Measurements from ENCODE around the gene PSMD4.

DNA sequence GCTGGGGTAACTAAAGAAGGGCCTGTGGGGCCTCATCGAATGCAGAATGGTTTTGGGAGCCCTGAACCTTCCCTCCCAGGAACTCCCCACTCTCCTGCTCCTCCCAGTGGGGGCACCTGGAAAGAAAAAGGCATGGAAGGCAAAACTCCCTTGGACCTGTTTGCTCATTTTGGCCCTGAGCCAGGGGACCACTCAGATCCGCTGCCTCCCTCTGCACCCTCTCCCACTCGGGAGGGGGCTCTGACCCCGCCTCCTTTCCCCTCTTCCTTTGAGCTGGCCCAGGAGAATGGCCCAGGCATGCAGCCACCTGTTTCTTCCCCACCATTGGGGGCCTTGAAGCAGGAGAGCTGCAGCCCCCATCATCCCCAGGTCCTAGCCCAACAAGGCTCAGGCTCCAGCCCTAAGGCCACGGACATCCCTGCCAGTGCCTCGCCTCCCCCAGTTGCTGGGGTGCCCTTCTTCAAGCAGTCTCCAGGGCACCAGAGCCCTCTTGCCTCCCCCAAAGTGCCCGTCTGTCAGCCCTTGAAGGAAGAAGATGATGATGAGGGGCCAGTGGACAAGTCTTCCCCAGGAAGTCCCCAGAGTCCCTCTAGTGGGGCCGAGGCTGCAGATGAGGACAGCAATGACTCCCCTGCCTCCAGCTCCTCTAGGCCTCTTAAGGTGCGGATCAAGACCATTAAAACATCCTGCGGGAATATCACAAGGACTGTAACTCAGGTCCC is 32.2 kb downstream of the PSMD4 start:
- TF ChIP-seq POLR2A (IDR thresholded peaks at IDR 0.05; ENCODE audit: low read depth, low read length) (no peak), POLR2AphosphoS5 (IDR thresholded peaks at IDR 0.05; ENCODE audit: low read depth, low read length) (no peak; the same call in 1 of the 2 replicates)
